ENCODE measurements around the gene CCL4L2.
"Not testable (repeated sequence)": the region's sequence is repeated elsewhere in the genome, so short reads cannot be mapped to it uniquely, and the experiment has no call there.

CCL4L2 gene

DNA sequence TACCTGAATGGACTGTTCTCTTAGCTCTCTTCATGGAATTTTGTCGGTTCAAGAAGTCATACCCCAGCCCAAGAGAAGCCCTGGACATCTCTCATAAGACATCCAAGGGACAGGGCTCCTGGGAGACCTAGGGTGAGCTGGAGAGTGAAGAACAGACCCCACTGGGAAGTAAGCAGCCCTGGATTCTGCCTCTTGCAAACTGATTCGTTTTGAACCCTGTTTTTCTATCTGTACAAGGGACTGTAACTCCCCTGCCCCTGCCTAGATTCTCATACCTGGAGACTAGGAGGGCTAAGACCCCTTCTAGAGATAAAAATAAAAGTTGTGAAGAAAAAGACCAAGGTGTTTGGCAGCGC is 14.8 kb upstream of the CCL4L2 start:
- no peak overlapping the region for H2AFZ ChIP-seq (ENCODE audit: low read length)
- no peaks in the 10 kb centered on the region for H3K27me3 ChIP-seq (ENCODE audit: insufficient read depth, low read length)
- H3F3A ChIP-seq (ENCODE audit: insufficient read depth, low read length): no peaks in the 10 kb centered on the region
- H3K9me3 ChIP-seq (ENCODE audit: low read length): no peaks in the 10 kb centered on the region
- peak overlapping the region; percentile 54 for H3K27ac ChIP-seq (ENCODE audit: low read depth, low read length, poor library complexity, severe bottlenecking)
- H3K9me2 ChIP-seq (ENCODE audit: low read depth, low read length): no peaks in the 10 kb centered on the region
- no peak overlapping the region for H3K9ac ChIP-seq (ENCODE audit: low read length)
- H3K4me1 ChIP-seq (ENCODE audit: insufficient read depth, low read length, severe bottlenecking): peaks cover 28% of the 10 kb centered on the region
- no peak for TF ChIP-seq EZH2 (IDR thresholded peaks at IDR 0.05; ENCODE audit: borderline replicate concordance, low read length)
- TF ChIP-seq CTCF (IDR thresholded peaks at IDR 0.05; ENCODE audit: low read length): no peak
- no peaks in the 10 kb centered on the region for H4K20me1 ChIP-seq (ENCODE audit: insufficient read depth, low read length)
- peak overlapping the region; percentile 14; the same call in 1 of the 2 replicates for H3K4me2 ChIP-seq (ENCODE audit: low read length)
- H3K79me2 ChIP-seq (ENCODE audit: insufficient read depth, low read length): no peaks in the 10 kb centered on the region
- H3K4me3 ChIP-seq (ENCODE audit: low read depth, low read length, poor library complexity, severe bottlenecking): no peak overlapping the region
- H3K36me3 ChIP-seq (ENCODE audit: insufficient read depth, low read length): no peaks in the 10 kb centered on the region

- no peaks in the 10 kb centered on the region for H3K9me3 ChIP-seq (ENCODE audit: low read length)
- no peaks in the 10 kb centered on the region for H3K27me3 ChIP-seq (ENCODE audit: insufficient read depth, low read length)
- no peaks in the 10 kb centered on the region for H3F3A ChIP-seq (ENCODE audit: insufficient read depth, low read length)
- H2AFZ ChIP-seq (ENCODE audit: low read length): no peak overlapping the region
- H3K4me3 ChIP-seq (ENCODE audit: low read depth, low read length, poor library complexity, severe bottlenecking): no peak overlapping the region
- no peaks in the 10 kb centered on the region for H4K20me1 ChIP-seq (ENCODE audit: insufficient read depth, low read length)
- H3K36me3 ChIP-seq (ENCODE audit: insufficient read depth, low read length): no peaks in the 10 kb centered on the region
- H3K9me2 ChIP-seq (ENCODE audit: low read depth, low read length): no peaks in the 10 kb centered on the region
- H3K27ac ChIP-seq (ENCODE audit: low read depth, low read length, poor library complexity, severe bottlenecking): peak overlapping the region; percentile 54
- TF ChIP-seq EZH2 (IDR thresholded peaks at IDR 0.05; ENCODE audit: borderline replicate concordance, low read length) (no peak), CTCF (IDR thresholded peaks at IDR 0.05; ENCODE audit: low read length) (no peak)
- peak overlapping the region; percentile 29; the same call in 1 of the 2 replicates for H3K4me2 ChIP-seq (ENCODE audit: low read length)
- no peak overlapping the region for H3K9ac ChIP-seq (ENCODE audit: low read length)
- no peaks in the 10 kb centered on the region for H3K79me2 ChIP-seq (ENCODE audit: insufficient read depth, low read length)
- peaks cover 37% of the 10 kb centered on the region for H3K4me1 ChIP-seq (ENCODE audit: insufficient read depth, low read length, severe bottlenecking)
Observed at GRCh38 chr17:36197387-36197703, 13.5 kb upstream of the CCL4L2 start.

DNA sequence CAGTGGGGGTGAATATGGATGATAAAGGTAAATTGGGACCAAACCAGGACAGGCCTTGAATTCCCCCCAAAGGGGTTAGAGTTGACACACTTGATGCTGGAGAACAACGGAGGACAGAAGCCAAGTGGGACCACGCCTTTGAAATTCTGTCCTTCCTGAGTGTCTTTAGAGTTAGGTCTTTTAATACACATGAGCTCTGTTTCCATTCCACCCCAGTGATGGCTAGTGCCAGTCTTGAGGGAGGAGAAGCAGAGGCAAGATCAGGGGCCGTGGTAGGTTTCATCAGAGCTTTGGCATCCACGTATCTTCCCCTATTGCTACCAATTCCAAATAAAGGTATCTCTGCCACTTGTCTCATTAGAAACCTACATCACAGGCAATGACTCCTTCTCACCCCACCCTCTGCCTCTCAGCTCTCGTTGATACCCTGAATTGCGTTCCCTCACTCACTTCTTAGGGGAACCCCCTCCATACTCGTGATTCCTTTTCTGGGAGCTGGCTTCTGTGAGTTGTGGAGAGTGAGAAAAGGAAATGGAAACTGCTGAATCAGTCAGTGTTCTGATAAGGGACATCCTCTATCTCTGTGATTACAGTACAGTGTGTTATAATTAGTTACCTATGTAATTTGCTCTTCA is 11.9 kb upstream of the CCL4L2 start:
- peaks cover 43% of the 10 kb centered on the region for H3K4me1 ChIP-seq (ENCODE audit: insufficient read depth, low read length, severe bottlenecking)
- no peak for TF ChIP-seq EZH2 (IDR thresholded peaks at IDR 0.05; ENCODE audit: borderline replicate concordance, low read length)
- TF ChIP-seq CTCF (IDR thresholded peaks at IDR 0.05; ENCODE audit: low read length): no peak
- no peak overlapping the region for H3K27ac ChIP-seq (ENCODE audit: low read depth, low read length, poor library complexity, severe bottlenecking)
- no peaks in the 10 kb centered on the region for H3K9me3 ChIP-seq (ENCODE audit: low read length)
- H3K9ac ChIP-seq (ENCODE audit: low read length): no peak overlapping the region
- H3K4me2 ChIP-seq (ENCODE audit: low read length): no peak overlapping the region
- no peaks in the 10 kb centered on the region for H4K20me1 ChIP-seq (ENCODE audit: insufficient read depth, low read length)
- H3K27me3 ChIP-seq (ENCODE audit: insufficient read depth, low read length): no peaks in the 10 kb centered on the region
- no peaks in the 10 kb centered on the region for H3K9me2 ChIP-seq (ENCODE audit: low read depth, low read length)
- H3F3A ChIP-seq (ENCODE audit: insufficient read depth, low read length): no peaks in the 10 kb centered on the region
- no peak overlapping the region for H3K4me3 ChIP-seq (ENCODE audit: low read depth, low read length, poor library complexity, severe bottlenecking)
- no peak overlapping the region for H2AFZ ChIP-seq (ENCODE audit: low read length)
- H3K36me3 ChIP-seq (ENCODE audit: insufficient read depth, low read length): no peaks in the 10 kb centered on the region
- H3K79me2 ChIP-seq (ENCODE audit: insufficient read depth, low read length): no peaks in the 10 kb centered on the region

GRCh38 chr17:36201102-36201501 is 9.8 kb upstream of the CCL4L2 start:
- not testable (repeated sequence) for H2AFZ ChIP-seq (ENCODE audit: low read length); H3K4me3 ChIP-seq (ENCODE audit: low read depth, low read length, poor library complexity, severe bottlenecking); H3K36me3 ChIP-seq (ENCODE audit: insufficient read depth, low read length); H3K9me3 ChIP-seq (ENCODE audit: low read length); H4K20me1 ChIP-seq (ENCODE audit: insufficient read depth, low read length); H3K9me2 ChIP-seq (ENCODE audit: low read depth, low read length); H3K79me2 ChIP-seq (ENCODE audit: insufficient read depth, low read length); H3K4me2 ChIP-seq (ENCODE audit: low read length); H3K27me3 ChIP-seq (ENCODE audit: insufficient read depth, low read length); H3K9ac ChIP-seq (ENCODE audit: low read length); H3F3A ChIP-seq (ENCODE audit: insufficient read depth, low read length)
- Histone ChIP-seq H3K4me1 (ENCODE audit: insufficient read depth, low read length, severe bottlenecking) (peaks cover 56% of the 10 kb centered on the region), H3K27ac (ENCODE audit: low read depth, low read length, poor library complexity, severe bottlenecking) (peak overlapping the region; percentile 69)

- not testable (repeated sequence) for H3K27me3 ChIP-seq (ENCODE audit: insufficient read depth, low read length); H3K4me2 ChIP-seq (ENCODE audit: low read length); H3F3A ChIP-seq (ENCODE audit: insufficient read depth, low read length); H3K36me3 ChIP-seq (ENCODE audit: insufficient read depth, low read length); H3K9ac ChIP-seq (ENCODE audit: low read length); H3K4me3 ChIP-seq (ENCODE audit: low read depth, low read length, poor library complexity, severe bottlenecking); H3K9me3 ChIP-seq (ENCODE audit: low read length); H4K20me1 ChIP-seq (ENCODE audit: insufficient read depth, low read length); H3K79me2 ChIP-seq (ENCODE audit: insufficient read depth, low read length); H3K9me2 ChIP-seq (ENCODE audit: low read depth, low read length); H2AFZ ChIP-seq (ENCODE audit: low read length)
- Histone ChIP-seq H3K4me1 (ENCODE audit: insufficient read depth, low read length, severe bottlenecking) (peaks cover 56% of the 10 kb centered on the region), H3K27ac (ENCODE audit: low read depth, low read length, poor library complexity, severe bottlenecking) (peak overlapping the region; percentile 69)
Observed at GRCh38 chr17:36201506-36201905, 9.4 kb upstream of the CCL4L2 start.
